ENCODE measurements around the gene SLC25A34. TPM values are rescaled to one million over a fixed set of nuclear protein-coding genes. Genes with fewer than 3 reads are reported as not detected.
"Not testable (repeated sequence)": the region's sequence is repeated elsewhere in the genome, so short reads cannot be mapped to it uniquely, and the experiment has no call there.

The SLC25A34 gene
- total and polyA plus RNA-seq, 4 donors = 1.6 to 4.2 (median 2.2) TPM

DNA sequence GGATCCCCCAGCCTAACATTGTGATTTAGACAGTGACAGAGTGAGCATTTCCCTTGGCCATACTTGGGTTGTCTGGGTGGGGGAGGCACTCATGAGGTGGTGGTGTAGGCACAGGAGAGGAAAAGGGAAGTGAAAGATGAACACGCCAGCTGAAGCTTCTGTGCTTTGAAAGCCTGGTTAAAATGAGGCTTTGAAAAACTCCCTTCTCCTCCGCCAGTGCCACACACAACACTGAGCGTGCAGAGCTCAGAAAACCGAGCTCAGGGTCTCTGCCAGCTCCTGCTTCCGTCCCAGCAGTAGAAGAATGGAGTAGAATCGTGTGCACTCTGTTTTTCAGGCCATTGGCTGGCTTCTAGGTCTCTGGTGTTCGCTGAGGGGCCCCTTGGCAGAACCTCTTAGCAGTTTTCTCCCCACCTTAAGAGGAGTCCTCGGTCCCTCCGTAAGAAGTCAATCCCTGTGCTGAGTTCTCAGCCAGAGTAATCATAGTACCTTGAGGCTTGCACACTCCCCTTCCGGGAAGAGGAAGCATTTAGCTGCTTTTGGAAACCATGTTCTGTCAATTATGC lies 39.0 kb upstream of the SLC25A34 start:
- TF ChIP-seq, protein P1, sequence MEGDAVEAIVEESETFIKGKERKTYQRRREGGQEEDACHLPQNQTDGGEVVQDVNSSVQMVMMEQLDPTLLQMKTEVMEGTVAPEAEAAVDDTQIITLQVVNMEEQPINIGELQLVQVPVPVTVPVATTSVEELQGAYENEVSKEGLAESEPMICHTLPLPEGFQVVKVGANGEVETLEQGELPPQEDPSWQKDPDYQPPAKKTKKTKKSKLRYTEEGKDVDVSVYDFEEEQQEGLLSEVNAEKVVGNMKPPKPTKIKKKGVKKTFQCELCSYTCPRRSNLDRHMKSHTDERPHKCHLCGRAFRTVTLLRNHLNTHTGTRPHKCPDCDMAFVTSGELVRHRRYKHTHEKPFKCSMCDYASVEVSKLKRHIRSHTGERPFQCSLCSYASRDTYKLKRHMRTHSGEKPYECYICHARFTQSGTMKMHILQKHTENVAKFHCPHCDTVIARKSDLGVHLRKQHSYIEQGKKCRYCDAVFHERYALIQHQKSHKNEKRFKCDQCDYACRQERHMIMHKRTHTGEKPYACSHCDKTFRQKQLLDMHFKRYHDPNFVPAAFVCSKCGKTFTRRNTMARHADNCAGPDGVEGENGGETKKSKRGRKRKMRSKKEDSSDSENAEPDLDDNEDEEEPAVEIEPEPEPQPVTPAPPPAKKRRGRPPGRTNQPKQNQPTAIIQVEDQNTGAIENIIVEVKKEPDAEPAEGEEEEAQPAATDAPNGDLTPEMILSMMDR (IDR thresholded peaks at IDR 0.05; ENCODE audit: control extremely low read depth, extremely low read depth) = no peak
- H3K27ac ChIP-seq (ENCODE audit: low read depth in 1 of 2, low read length in 1 of 2) = peak overlapping the region in 1 of 2 donors; percentile 77
- peak; percentile 41 for ATAC-seq (ENCODE audit: insufficient read depth, low FRiP score)
- 16 to 29% methylated on average over 10 of the region's 10 CpGs for WGBS, 2 donors
- no peaks in the 10 kb centered on the region for H3K27me3 ChIP-seq (ENCODE audit: control insufficient read depth in 3 of 3, insufficient read depth in 3 of 3, low read length in 2 of 3)
- H3K4me3 ChIP-seq = no peak overlapping the region
- H3K9me3 ChIP-seq (ENCODE audit: control insufficient read depth in 4 of 4, insufficient read depth in 3 of 4, low read length in 3 of 4) = peaks cover 0 to 1% (median 0%) of the 10 kb centered on the region in 4 donors
- H3K4me1 ChIP-seq (ENCODE audit: control insufficient read depth in 5 of 5, insufficient read depth in 5 of 5, low read length in 5 of 5) = peaks cover 9 to 14% (median 12%) of the 10 kb centered on the region in 5 donors
- peaks cover 0 to 5% (median 3%) of the 10 kb centered on the region in 4 donors for H3K36me3 ChIP-seq (ENCODE audit: control insufficient read depth in 4 of 4, insufficient read depth in 4 of 4, low read length in 4 of 4)
- DNase-seq = no peak
- peak overlapping the region in 1 of 2 donors; percentile 25 for H3K9ac ChIP-seq (ENCODE audit: insufficient read depth in 1 of 2, low read length in 2 of 2)

DNA sequence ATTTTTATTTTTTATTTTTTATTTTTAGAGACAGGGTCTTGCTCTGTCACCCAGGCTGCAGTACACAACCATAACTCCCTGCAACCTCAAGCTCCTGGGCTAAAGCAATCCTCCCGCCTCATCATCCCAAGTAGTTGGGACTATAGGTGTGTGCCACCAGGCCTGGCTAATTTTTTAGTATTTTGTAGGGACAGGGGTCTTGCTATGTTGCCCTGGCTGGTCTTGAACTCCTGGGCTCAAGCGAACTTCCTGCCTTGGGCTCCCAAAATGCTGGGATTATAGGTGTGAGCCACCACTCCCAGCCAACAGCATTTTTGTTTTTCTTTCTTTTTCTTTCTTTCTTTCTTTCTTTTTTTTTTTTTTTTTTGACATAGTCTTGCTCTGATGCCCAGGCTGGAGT lies 37.9 kb upstream of the SLC25A34 start:
- 99 to 100% methylated on average over 2 of the region's 2 CpGs for WGBS, 2 donors
- Histone ChIP-seq H3K27me3 (ENCODE audit: control insufficient read depth in 3 of 3, insufficient read depth in 3 of 3, low read length in 2 of 3) (no peaks in the 10 kb centered on the region), H3K9me3 (ENCODE audit: control insufficient read depth in 4 of 4, insufficient read depth in 3 of 4, low read length in 3 of 4) (peaks cover 0 to 2% (median 0%) of the 10 kb centered on the region in 4 donors), H3K4me1 (ENCODE audit: control insufficient read depth in 5 of 5, insufficient read depth in 5 of 5, low read length in 5 of 5) (peaks cover 10 to 16% (median 14%) of the 10 kb centered on the region in 5 donors), H3K4me3 (no peak overlapping the region), H3K27ac (ENCODE audit: low read depth in 1 of 2, low read length in 1 of 2) (no peak overlapping the region), H3K36me3 (ENCODE audit: control insufficient read depth in 4 of 4, insufficient read depth in 4 of 4, low read length in 4 of 4) (peaks cover 0 to 5% (median 3%) of the 10 kb centered on the region in 4 donors), H3K9ac (ENCODE audit: insufficient read depth in 1 of 2, low read length in 2 of 2) (no peak overlapping the region)
- ATAC-seq (ENCODE audit: insufficient read depth, low FRiP score) = no peak
- TF ChIP-seq, protein P1 (IDR thresholded peaks at IDR 0.05; ENCODE audit: control extremely low read depth, extremely low read depth) = no peak
- DNase-seq = no peak

DNA sequence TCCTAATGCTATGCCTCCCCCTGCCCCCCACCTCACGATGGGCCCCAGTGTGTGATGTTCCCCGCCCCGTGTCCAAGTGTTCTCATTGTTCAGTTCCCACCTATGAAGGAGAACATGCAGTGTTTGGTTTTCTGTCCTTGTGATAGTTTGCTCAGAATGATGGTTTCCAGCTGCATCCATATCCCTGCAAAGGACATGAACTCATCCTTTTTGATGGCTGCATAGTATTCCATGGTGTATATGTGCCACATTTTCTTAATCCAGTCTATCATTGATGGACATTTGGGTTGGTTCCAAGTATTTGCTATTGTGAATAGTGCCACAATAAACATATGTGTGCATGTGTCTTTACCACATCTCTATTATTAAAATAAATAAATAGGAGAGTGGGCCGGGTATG lies 36.7 kb upstream of the SLC25A34 start:
- not testable (repeated sequence) for H3K27me3 ChIP-seq (ENCODE audit: control insufficient read depth in 3 of 3, insufficient read depth in 3 of 3, low read length in 2 of 3); DNase-seq; H3K27ac ChIP-seq (ENCODE audit: low read depth in 1 of 2, low read length in 1 of 2); ATAC-seq (ENCODE audit: insufficient read depth, low FRiP score); H3K9me3 ChIP-seq (ENCODE audit: control insufficient read depth in 4 of 4, insufficient read depth in 3 of 4, low read length in 3 of 4); H3K36me3 ChIP-seq (ENCODE audit: control insufficient read depth in 4 of 4, insufficient read depth in 4 of 4, low read length in 4 of 4); H3K4me3 ChIP-seq; H3K9ac ChIP-seq (ENCODE audit: insufficient read depth in 1 of 2, low read length in 2 of 2)
- H3K4me1 ChIP-seq (ENCODE audit: control insufficient read depth in 5 of 5, insufficient read depth in 5 of 5, low read length in 5 of 5) = peaks cover 18 to 24% (median 20%) of the 10 kb centered on the region in 5 donors
- 90 to 95% methylated on average over 4 of the region's 4 CpGs for WGBS, 2 donors

DNA sequence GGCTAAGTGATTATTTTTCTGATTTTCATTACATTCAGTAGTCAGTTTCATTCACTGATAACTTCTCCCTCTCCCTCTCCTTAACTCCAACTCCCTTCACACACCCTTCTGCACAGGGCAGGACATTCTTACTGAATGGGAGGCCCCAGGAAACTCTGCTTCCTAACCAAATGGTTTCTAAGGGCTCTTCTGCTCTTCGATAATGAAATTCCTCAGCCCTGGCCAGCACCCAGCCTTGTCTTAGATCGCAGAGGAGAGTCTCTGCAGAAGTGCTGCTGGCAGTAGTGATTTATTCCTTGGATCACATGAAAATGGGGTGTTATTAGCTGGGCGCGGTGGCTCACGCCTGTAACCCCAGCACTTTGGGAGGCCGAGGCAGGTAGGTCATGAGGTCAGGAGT lies 35.5 kb upstream of the SLC25A34 start:
- Histone ChIP-seq H3K4me3 (no peak overlapping the region), H3K27me3 (ENCODE audit: control insufficient read depth in 3 of 3, insufficient read depth in 3 of 3, low read length in 2 of 3) (no peaks in the 10 kb centered on the region), H3K36me3 (ENCODE audit: control insufficient read depth in 4 of 4, insufficient read depth in 4 of 4, low read length in 4 of 4) (peaks cover 0 to 5% (median 4%) of the 10 kb centered on the region in 4 donors), H3K9ac (ENCODE audit: insufficient read depth in 1 of 2, low read length in 2 of 2) (no peak overlapping the region), H3K27ac (ENCODE audit: low read depth in 1 of 2, low read length in 1 of 2) (peak overlapping the region in 1 of 2 donors; percentile 26), H3K4me1 (ENCODE audit: control insufficient read depth in 5 of 5, insufficient read depth in 5 of 5, low read length in 5 of 5) (peaks cover 20 to 24% (median 22%) of the 10 kb centered on the region in 5 donors), H3K9me3 (ENCODE audit: control insufficient read depth in 4 of 4, insufficient read depth in 3 of 4, low read length in 3 of 4) (peaks cover 0 to 2% (median 0%) of the 10 kb centered on the region in 4 donors)
- 61 to 82% methylated on average over 6 of the region's 6 CpGs for WGBS, 2 donors
- ATAC-seq (ENCODE audit: insufficient read depth, low FRiP score) (no peak), DNase-seq (peak; percentile 64 to 76 (median 69))
- TF ChIP-seq, protein P1 (IDR thresholded peaks at IDR 0.05; ENCODE audit: control extremely low read depth, extremely low read depth) = no peak
